ENCODE measurements around the gene VPREB1. TPM values are rescaled to one million over a fixed set of nuclear protein-coding genes. Genes with fewer than 3 reads are reported as not detected.
"Not testable (repeated sequence)": the region's sequence is repeated elsewhere in the genome, so short reads cannot be mapped to it uniquely, and the experiment has no call there.

The VPREB1 gene
- total RNA-seq, 1 donor from 2014 or later = not detected

- Histone ChIP-seq H3K4me3 (no peak overlapping the region), H3K27ac (no peak overlapping the region)
- peaks cover 17% of the 10 kb centered on the region for H3K27me3 Mint-ChIP-seq (ENCODE audit: insufficient read depth, low read depth)
These were observed 28.1 kb upstream of the VPREB1 start for GRCh38 chr22:22216450-22216959.

GRCh38 chr22:22218302-22218701 is 26.3 kb upstream of the VPREB1 start:
- Mint-ChIP-seq H3K36me3 (no peaks in the 10 kb centered on the region), H3K9me3 (no peaks in the 10 kb centered on the region), H3K27ac (no peak overlapping the region), H3K27me3 (ENCODE audit: insufficient read depth, low read depth) (peaks cover 8% of the 10 kb centered on the region), H3K4me1 (no peaks in the 10 kb centered on the region), H3K4me3 (no peak overlapping the region)
- TF ChIP-seq EZH2 (IDR thresholded peaks at IDR 0.05) = no peak
- TF ChIP-seq EZH2phosphoT487 (IDR thresholded peaks at IDR 0.05) = no peak
- no peak for TF ChIP-seq CTCF (IDR thresholded peaks at IDR 0.05)
- Histone ChIP-seq H3K4me3 (no peak overlapping the region), H3K9me3 (ENCODE audit: low read depth) (no peaks in the 10 kb centered on the region), H3K27me3 (peaks cover 83% of the 10 kb centered on the region), H3F3A (ENCODE audit: low read depth) (no peaks in the 10 kb centered on the region), H4K20me1 (ENCODE audit: low read depth) (peaks cover 3% of the 10 kb centered on the region), H3K79me2 (ENCODE audit: low read depth) (no peaks in the 10 kb centered on the region), H3K9ac (no peak overlapping the region), H3K4me2 (no peak overlapping the region), H3K4me1 (no peaks in the 10 kb centered on the region), H3K36me3 (no peaks in the 10 kb centered on the region), H3K27ac (no peak overlapping the region), H2AFZ (replicated peaks) (no peak overlapping the region)
- no peak for DNase-seq (ENCODE audit: low spot score)

More at GRCh38 chr22:22216450-22216959, 28.1 kb upstream of the VPREB1 start:
- Mint-ChIP-seq H3K27ac (no peak overlapping the region), H3K4me3 (no peak overlapping the region), H3K36me3 (no peaks in the 10 kb centered on the region), H3K4me1 (no peaks in the 10 kb centered on the region), H3K9me3 (no peaks in the 10 kb centered on the region)
- no peak overlapping the region for H2AFZ ChIP-seq (replicated peaks)
- no peak overlapping the region for H3K4me2 ChIP-seq
- H3K4me1 ChIP-seq = no peaks in the 10 kb centered on the region
- H3K79me2 ChIP-seq (ENCODE audit: low read depth) = no peaks in the 10 kb centered on the region
- H3K9me3 ChIP-seq (ENCODE audit: low read depth) = no peaks in the 10 kb centered on the region
- H3K36me3 ChIP-seq = no peaks in the 10 kb centered on the region
- no peaks in the 10 kb centered on the region for H3F3A ChIP-seq (ENCODE audit: low read depth)
- no peak for DNase-seq (ENCODE audit: low spot score)
- peaks cover 94% of the 10 kb centered on the region for H3K27me3 ChIP-seq
- no peak overlapping the region for H3K9ac ChIP-seq
- peaks cover 3% of the 10 kb centered on the region for H4K20me1 ChIP-seq (ENCODE audit: low read depth)
- no peak for TF ChIP-seq EZH2 (IDR thresholded peaks at IDR 0.05)
- no peak for TF ChIP-seq CTCF (IDR thresholded peaks at IDR 0.05)
- TF ChIP-seq EZH2phosphoT487 (IDR thresholded peaks at IDR 0.05) = no peak

- no peak for DNase-seq (ENCODE audit: low spot score)
- no peaks in the 10 kb centered on the region for H3K36me3 ChIP-seq
- H3K79me2 ChIP-seq (ENCODE audit: low read depth) = no peaks in the 10 kb centered on the region
- H3F3A ChIP-seq (ENCODE audit: low read depth) = no peaks in the 10 kb centered on the region
- no peak overlapping the region for H3K9ac ChIP-seq
- H3K4me1 ChIP-seq = no peaks in the 10 kb centered on the region
- H3K27ac Mint-ChIP-seq = no peak overlapping the region
- H2AFZ ChIP-seq (replicated peaks) = no peak overlapping the region
- H3K9me3 Mint-ChIP-seq = no peaks in the 10 kb centered on the region
- TF ChIP-seq CTCF (IDR thresholded peaks at IDR 0.05) (no peak), EZH2 (IDR thresholded peaks at IDR 0.05) (no peak), EZH2phosphoT487 (IDR thresholded peaks at IDR 0.05) (no peak)
- H3K27me3 ChIP-seq = peaks cover 80% of the 10 kb centered on the region
- H3K27ac ChIP-seq = no peak overlapping the region
- no peaks in the 10 kb centered on the region for H3K4me1 Mint-ChIP-seq
- H3K4me3 ChIP-seq = no peak overlapping the region
- H3K27me3 Mint-ChIP-seq (ENCODE audit: insufficient read depth, low read depth) = peaks cover 5% of the 10 kb centered on the region
- no peaks in the 10 kb centered on the region for H3K9me3 ChIP-seq (ENCODE audit: low read depth)
- H3K4me3 Mint-ChIP-seq = no peak overlapping the region
- peaks cover 3% of the 10 kb centered on the region for H4K20me1 ChIP-seq (ENCODE audit: low read depth)
- H3K36me3 Mint-ChIP-seq = no peaks in the 10 kb centered on the region
- H3K4me2 ChIP-seq = no peak overlapping the region
These were observed 25.2 kb upstream of the VPREB1 start for GRCh38 chr22:22219140-22219996.

- H3K9me3 Mint-ChIP-seq = not testable (repeated sequence)
These were observed 23.5 kb upstream of the VPREB1 start for GRCh38 chr22:22221043-22221442.

More at GRCh38 chr22:22221043-22221442, 23.5 kb upstream of the VPREB1 start:
- not testable (repeated sequence) for H4K20me1 ChIP-seq (ENCODE audit: low read depth); H2AFZ ChIP-seq (replicated peaks); H3K4me1 Mint-ChIP-seq; H3K27ac ChIP-seq; H3K79me2 ChIP-seq (ENCODE audit: low read depth); H3F3A ChIP-seq (ENCODE audit: low read depth); H3K36me3 Mint-ChIP-seq; H3K4me3 ChIP-seq; H3K9ac ChIP-seq; H3K4me2 ChIP-seq; H3K9me3 ChIP-seq (ENCODE audit: low read depth); H3K36me3 ChIP-seq; H3K27me3 Mint-ChIP-seq (ENCODE audit: insufficient read depth, low read depth); H3K4me3 Mint-ChIP-seq; DNase-seq (ENCODE audit: low spot score); H3K27ac Mint-ChIP-seq; H3K4me1 ChIP-seq
- H3K27me3 ChIP-seq = peaks cover 80% of the 10 kb centered on the region

Measured in neural progenitor cell (in vitro differentiated cells).